Testis (tissue), 3 donors: Measurements from ENCODE around the gene MFSD1. TPM values are rescaled to one million over a fixed set of nuclear protein-coding genes. Genes with fewer than 3 reads are reported as not detected.

Source experiments
- DNase-seq: peaks from one replicate; pipeline ENCODE4 v3.0.0-alpha.2; 2019
- H3K27ac ChIP-seq, 2 donors: fragments of 200-600 bp; sonication (generic); one replicate each; pipeline ENCODE4 v1.5.1; 2019
- H3K27me3 ChIP-seq: fragments of 200-600 bp; sonication (generic); one replicate; pipeline ENCODE4 v1.5.1; 2019
- H3K36me3 ChIP-seq: fragments of 200-600 bp; sonication (generic); one replicate; pipeline ENCODE4 v1.5.1; 2017; ENCODE audit warnings: low read depth; ENCODE audit errors: missing control alignments
- H3K4me1 ChIP-seq: fragments of 200-600 bp; sonication (generic); one replicate; pipeline ENCODE4 v1.5.1; 2019
- H3K4me3 ChIP-seq, 2 donors: fragments of 200-600 bp; sonication (generic); one replicate each; pipeline ENCODE4 v1.5.1; 2017 to 2019
- H3K9me3 ChIP-seq: fragments of 200-600 bp; sonication (generic); one replicate; pipeline ENCODE4 v1.5.1; 2017
- POLR2A ChIP-seq: fragments of 450-650 bp; IDR thresholded peaks from one replicate; pipeline ENCODE4 v1.6.1; 2017; ENCODE audit warnings: antibody characterized with exemption, mild to moderate bottlenecking, moderate library complexity
- WGBS, 2 donors: methylation state at CpG; one replicate each; pipeline ENCODE4 v1.1.5; 2018; 5-methylcytosine and 5-hydroxymethylcytosine counted together
- intact Hi-C: fragments of 100-400 bp; cut with DNase I; formaldehyde crosslinking; loops from one replicate; pipeline ENCODE4 v1.15.1; 2023; ENCODE audit warnings: low total_unique reads
- polyA plus RNA-seq: library from polyadenylated mRNA; stranded (reverse); fragments of 350-450 nt; fragmentation: Illumina TruSeq; extraction: RNeasy Lipid Tissue Mini Kit (QIAGEN cat#74804); gene quantifications from one replicate; pipeline ENCODE4 v1.2.3, GENCODE V29; 2014; ENCODE audit warnings: low read depth, low replicate concordance; ENCODE audit not compliant: insufficient read depth
- total RNA-seq, 2 donors: library from RNA; depleted of rRNA; stranded (reverse); fragments of >200 nt; gene quantifications; one replicate each; pipeline ENCODE4 v1.2.3, GENCODE V29; 2016
- TF ChIP-seq, protein P1 (sequence below), 3 experiments: fragments of 450-650 bp in 2 of 3; fragments of 200-600 bp in 1 of 3; sonication (generic) in 1 of 3; IDR thresholded peaks; one replicate each; pipeline ENCODE4 v1.5.1; 2016 to 2019; ENCODE audit warnings: antibody characterized with exemption in 3 of 3, mild to moderate bottlenecking in 2 of 3, moderate library complexity in 1 of 3

MFSD1 gene
- total and polyA plus RNA-seq, 3 donors from 2014 or later = 30.6 to 33.9 (median 32.3) TPM

DNA sequence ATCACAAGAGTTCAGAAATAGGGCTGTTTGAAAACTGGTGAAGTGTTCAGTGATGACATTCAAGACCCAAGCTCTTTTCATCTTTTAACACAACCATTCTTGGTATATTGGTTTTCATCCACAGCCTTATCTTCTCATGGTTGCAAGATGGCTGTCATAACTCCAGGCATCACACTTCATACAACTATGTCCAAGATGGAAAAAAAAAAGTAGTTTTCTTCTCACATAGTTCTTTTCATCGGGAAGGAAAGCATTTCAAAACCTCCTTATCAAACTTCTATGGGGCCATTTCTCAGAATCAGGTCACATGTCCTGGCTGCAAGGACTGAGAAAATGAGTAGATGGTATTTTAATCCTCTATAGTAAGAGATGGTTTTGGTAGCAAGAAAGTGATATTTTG lies 21.1 kb upstream of the MFSD1 start:
- 75 to 76% methylated on average over 1 of the region's 1 CpG for WGBS, 2 donors
- H3K9me3 ChIP-seq = no peaks in the 10 kb centered on the region
- intact Hi-C loops = no loop called here
- no peak overlapping the region for H3K27ac ChIP-seq
- H3K4me1 ChIP-seq = peaks cover 7% of the 10 kb centered on the region
- TF ChIP-seq, protein P1, sequence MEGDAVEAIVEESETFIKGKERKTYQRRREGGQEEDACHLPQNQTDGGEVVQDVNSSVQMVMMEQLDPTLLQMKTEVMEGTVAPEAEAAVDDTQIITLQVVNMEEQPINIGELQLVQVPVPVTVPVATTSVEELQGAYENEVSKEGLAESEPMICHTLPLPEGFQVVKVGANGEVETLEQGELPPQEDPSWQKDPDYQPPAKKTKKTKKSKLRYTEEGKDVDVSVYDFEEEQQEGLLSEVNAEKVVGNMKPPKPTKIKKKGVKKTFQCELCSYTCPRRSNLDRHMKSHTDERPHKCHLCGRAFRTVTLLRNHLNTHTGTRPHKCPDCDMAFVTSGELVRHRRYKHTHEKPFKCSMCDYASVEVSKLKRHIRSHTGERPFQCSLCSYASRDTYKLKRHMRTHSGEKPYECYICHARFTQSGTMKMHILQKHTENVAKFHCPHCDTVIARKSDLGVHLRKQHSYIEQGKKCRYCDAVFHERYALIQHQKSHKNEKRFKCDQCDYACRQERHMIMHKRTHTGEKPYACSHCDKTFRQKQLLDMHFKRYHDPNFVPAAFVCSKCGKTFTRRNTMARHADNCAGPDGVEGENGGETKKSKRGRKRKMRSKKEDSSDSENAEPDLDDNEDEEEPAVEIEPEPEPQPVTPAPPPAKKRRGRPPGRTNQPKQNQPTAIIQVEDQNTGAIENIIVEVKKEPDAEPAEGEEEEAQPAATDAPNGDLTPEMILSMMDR (IDR thresholded peaks at IDR 0.05) = no peak
- TF ChIP-seq POLR2A = no peak
- H3K27me3 ChIP-seq = no peaks in the 10 kb centered on the region
- DNase-seq = no peak
- no peaks in the 10 kb centered on the region for H3K36me3 ChIP-seq
- no peak overlapping the region for H3K4me3 ChIP-seq

DNA sequence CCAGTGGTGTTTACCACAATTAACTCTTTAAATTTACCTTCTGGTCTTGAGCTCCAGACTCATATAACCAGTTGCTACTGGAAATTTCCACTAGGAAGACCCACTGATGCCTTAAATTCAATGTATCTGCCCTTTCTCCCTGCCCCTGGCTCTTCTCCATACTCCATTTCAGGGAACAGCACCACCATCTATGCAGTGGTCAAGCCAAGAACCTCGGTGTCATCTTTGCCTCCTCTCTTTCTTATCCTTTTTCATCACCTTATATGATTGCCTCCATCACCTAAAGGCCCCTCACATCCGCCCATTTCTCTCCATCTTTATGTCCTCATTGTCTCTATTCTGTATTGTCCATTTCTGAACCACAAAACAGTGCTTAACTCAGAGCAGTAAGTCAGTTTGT lies 20.7 kb upstream of the MFSD1 start:
- H3K36me3 ChIP-seq = no peaks in the 10 kb centered on the region
- DNase-seq = no peak
- no peak for TF ChIP-seq POLR2A
- TF ChIP-seq, protein P1 (IDR thresholded peaks at IDR 0.05) = no peak
- WGBS, 2 donors = 90 to 94% methylated on average over 2 of the region's 2 CpGs
- intact Hi-C loops = no loop called here
- no peak overlapping the region for H3K4me3 ChIP-seq
- H3K4me1 ChIP-seq = peaks cover 4% of the 10 kb centered on the region
- H3K27ac ChIP-seq = no peak overlapping the region
- H3K27me3 ChIP-seq = no peaks in the 10 kb centered on the region
- no peaks in the 10 kb centered on the region for H3K9me3 ChIP-seq

DNA sequence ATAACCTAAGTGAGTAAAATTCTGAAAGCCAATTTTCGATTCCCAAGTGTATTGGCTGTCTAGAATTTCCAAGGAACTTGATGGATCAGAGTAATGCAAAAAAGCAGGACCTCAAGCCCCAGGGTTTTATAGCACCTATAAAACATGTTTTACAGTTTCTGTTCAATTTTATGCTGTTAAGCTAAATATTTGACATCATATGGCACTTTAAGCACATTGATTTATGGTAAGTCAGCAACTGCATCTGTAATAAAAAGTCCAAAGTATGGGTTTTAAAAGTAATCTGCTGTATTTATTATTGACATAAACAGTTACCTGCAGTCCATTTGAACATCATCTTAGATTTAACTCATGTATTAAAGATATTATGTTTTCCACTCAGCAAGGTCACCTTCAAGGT lies 20.0 kb upstream of the MFSD1 start:
- intact Hi-C loops = no loop called here
- no peak for DNase-seq

DNA sequence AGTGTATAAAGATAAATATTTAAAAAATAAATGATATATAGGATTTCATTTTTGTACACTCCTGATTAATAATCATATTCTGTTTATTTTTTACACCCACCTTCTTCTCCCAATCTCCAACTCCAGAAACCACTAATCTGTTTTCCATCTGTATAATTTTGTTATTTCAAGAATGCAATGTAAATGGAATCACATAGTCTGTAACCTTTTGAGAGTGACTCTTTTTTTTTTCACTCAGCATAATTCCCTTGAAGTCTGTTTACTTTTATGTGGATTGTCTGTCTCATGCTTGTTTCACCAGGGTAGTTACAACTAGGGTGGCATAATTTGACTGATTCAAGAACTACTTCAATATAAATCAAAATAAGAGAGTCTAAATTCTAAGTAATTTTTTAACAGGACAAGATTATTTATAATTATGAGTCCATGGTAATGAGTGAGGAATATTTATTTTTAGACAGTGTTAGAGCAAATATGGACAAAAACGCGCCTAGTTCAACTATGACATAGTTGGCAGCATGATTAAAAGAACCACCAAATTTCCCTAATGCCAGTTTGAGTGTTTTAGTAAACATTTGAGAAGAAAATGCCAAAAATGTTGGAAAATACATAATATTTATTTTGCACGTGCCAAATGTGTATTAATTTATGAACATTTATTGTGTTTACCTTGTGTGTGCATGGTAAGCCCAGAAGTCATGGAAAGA lies 19.4 kb upstream of the MFSD1 start:
- Histone ChIP-seq H3K27ac (no peak overlapping the region), H3K4me3 (no peak overlapping the region), H3K27me3 (no peaks in the 10 kb centered on the region), H3K4me1 (no peaks in the 10 kb centered on the region), H3K36me3 (no peaks in the 10 kb centered on the region), H3K9me3 (no peaks in the 10 kb centered on the region)
- intact Hi-C loops = no loop called here
- 63 to 68% methylated on average over 3 of the region's 3 CpGs for WGBS, 2 donors
- TF ChIP-seq POLR2A = no peak
- TF ChIP-seq, protein P1 (IDR thresholded peaks at IDR 0.05) = no peak
- DNase-seq = no peak

More for the DNA sequence above, 20.0 kb upstream of the MFSD1 start:
- no peak overlapping the region for H3K4me3 ChIP-seq
- H3K36me3 ChIP-seq = no peaks in the 10 kb centered on the region
- no peak overlapping the region for H3K27ac ChIP-seq
- H3K4me1 ChIP-seq = peaks cover 1% of the 10 kb centered on the region
- 86 to 92% methylated on average over 1 of the region's 1 CpG for WGBS, 2 donors
- H3K9me3 ChIP-seq = no peaks in the 10 kb centered on the region
- TF ChIP-seq, protein P1 (IDR thresholded peaks at IDR 0.05) = no peak
- no peak for TF ChIP-seq POLR2A
- no peaks in the 10 kb centered on the region for H3K27me3 ChIP-seq

DNA sequence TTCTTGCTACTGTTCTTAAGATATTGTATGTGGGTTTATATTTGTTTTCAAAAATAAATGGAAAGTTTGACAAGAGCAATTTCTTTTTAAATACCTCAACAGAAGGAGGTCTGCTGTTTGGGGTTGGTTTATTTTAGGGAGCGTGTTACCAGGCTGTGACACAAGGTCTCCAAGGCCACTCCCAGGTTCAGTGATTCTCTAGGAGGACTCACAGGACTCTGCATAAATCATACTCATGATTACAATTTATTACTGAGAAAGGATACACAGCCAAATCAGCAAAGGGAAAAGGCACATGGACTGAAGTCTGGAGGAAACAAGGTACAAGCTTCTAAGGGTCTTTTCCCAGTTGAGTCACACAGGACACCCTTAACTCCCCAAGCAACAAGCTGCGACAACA lies 18.8 kb upstream of the MFSD1 start:
- Histone ChIP-seq H3K9me3 (no peaks in the 10 kb centered on the region), H3K27me3 (no peaks in the 10 kb centered on the region), H3K27ac (no peak overlapping the region), H3K4me3 (no peak overlapping the region), H3K36me3 (no peaks in the 10 kb centered on the region), H3K4me1 (no peaks in the 10 kb centered on the region)
- WGBS, 2 donors = 94 to 99% methylated on average over 2 of the region's 2 CpGs
- DNase-seq = no peak
- intact Hi-C loops = no loop called here
- no peak for TF ChIP-seq POLR2A
- TF ChIP-seq, protein P1 (IDR thresholded peaks at IDR 0.05) = no peak
